ENCODE results near the gene ANAPC4. TPM values are rescaled to one million over a fixed set of nuclear protein-coding genes. Genes with fewer than 3 reads are reported as not detected.
A peak's percentile ranks its signal among the peaks of the same experiment; 100 is the strongest.
"Not testable (repeated sequence)": the region's sequence is repeated elsewhere in the genome, so short reads cannot be mapped to it uniquely, and the experiment has no call there.

Gene ANAPC4
- total RNA-seq: 10 to 100 TPM; 45.4 to 48.6 TPM

- POLR2A ChIA-PET: interaction anchor here (0.6 to 2.9 kb wide), 7 partner anchors 9 to 217 kb away, joined by 3 to 12 read pairs (median 10); partner anchors contain the start of genes PI4K2B, SEPSECS and ZCCHC4
- H3K9me3 Mint-ChIP-seq (ENCODE audit: insufficient read depth): no peaks in the 10 kb centered on the region
Measured at GRCh38 chr4:25376754-25377571, at the start of gene ANAPC4. Gene ANAPC4, plus strand, starts transcription at chr4:25377263. Its CDS starts 165 bp downstream, at chr4:25377428.

DNA sequence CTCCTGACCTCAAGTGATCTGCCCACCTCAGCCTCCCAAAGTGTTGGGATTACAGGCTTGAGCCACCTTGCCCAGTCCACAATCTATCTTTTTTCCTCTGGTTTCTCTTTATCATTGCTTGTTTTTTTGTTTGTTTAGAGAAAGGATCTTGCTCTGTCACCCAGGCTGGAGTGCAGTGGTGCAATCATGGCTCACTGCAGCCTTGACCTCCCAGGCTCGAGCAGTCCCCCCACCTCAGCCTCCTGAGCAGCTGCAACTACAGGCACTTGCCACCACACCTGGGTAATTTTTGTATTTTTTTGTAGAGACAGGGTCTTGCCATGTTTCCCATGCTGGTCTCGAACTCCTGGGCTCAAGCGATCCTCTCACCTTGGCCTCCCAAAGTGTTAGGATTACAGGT is 48.6 kb upstream of the ANAPC4 start:
- not testable (repeated sequence) for DNase-seq; H3K36me3 Mint-ChIP-seq (ENCODE audit: low read depth); ATAC-seq; H3K4me3 Mint-ChIP-seq; H3K27me3 Mint-ChIP-seq (ENCODE audit: low read depth); H3K9me3 Mint-ChIP-seq (ENCODE audit: insufficient read depth); H3K27ac Mint-ChIP-seq
- peaks cover 19% of the 10 kb centered on the region for H3K4me1 Mint-ChIP-seq (ENCODE audit: low read depth)
- CTCF ChIA-PET: interaction anchor here (6.5 kb wide), 1 partner anchor 16 kb away, joined by 74 read pairs; the partner anchor contains the start of gene ZCCHC4
- POLR2A ChIA-PET: interaction anchor here (1.5 kb wide), 1 partner anchor 16 kb away, joined by 5 read pairs; the partner anchor contains the start of gene ZCCHC4

More at GRCh38 chr4:25376754-25377571, at the start of gene ANAPC4:
- CTCF ChIA-PET: interaction anchor here (0.6 to 4.2 kb wide), 4 partner anchors 10 to 698 kb away, joined by 3 to 27 read pairs (median 12); partner anchors contain the start of gene ZCCHC4
- DNase-seq: peak; percentile 99
- no peaks in the 10 kb centered on the region for H3K27me3 Mint-ChIP-seq (ENCODE audit: low read depth)
- peaks cover 16% of the 10 kb centered on the region for H3K36me3 Mint-ChIP-seq (ENCODE audit: low read depth)
- peak; percentile 96 for ATAC-seq
- H3K4me3 Mint-ChIP-seq: no peak within 1 kb of the TSS
- H3K27ac Mint-ChIP-seq: peak within 1 kb of the TSS; percentile 91
- H3K4me1 Mint-ChIP-seq (ENCODE audit: low read depth): peaks cover 15% of the 10 kb centered on the region

- no peak overlapping the region for H3K4me3 Mint-ChIP-seq
- ATAC-seq: no peak
- no peak for DNase-seq
- POLR2A ChIA-PET: interaction anchor here (0.7 to 3.0 kb wide), 3 partner anchors 17 to 96 kb away, joined by 3 to 17 read pairs (median 12); partner anchors contain the start of genes ANAPC4 and ZCCHC4
- H3K36me3 Mint-ChIP-seq (ENCODE audit: low read depth): peaks cover 5% of the 10 kb centered on the region
- CTCF ChIA-PET: interaction anchor here (1.3 to 6.5 kb wide), 5 partner anchors 10 to 95 kb away, joined by 3 to 74 read pairs (median 14); partner anchors contain the start of gene ZCCHC4
- H3K4me1 Mint-ChIP-seq (ENCODE audit: low read depth): peaks cover 19% of the 10 kb centered on the region
- H3K9me3 Mint-ChIP-seq (ENCODE audit: insufficient read depth): no peaks in the 10 kb centered on the region
- H3K27ac Mint-ChIP-seq: peak overlapping the region; percentile 96
- no peaks in the 10 kb centered on the region for H3K27me3 Mint-ChIP-seq (ENCODE audit: low read depth)
Measured at GRCh38 chr4:25330335-25330734, 46.7 kb upstream of the ANAPC4 start.

DNA sequence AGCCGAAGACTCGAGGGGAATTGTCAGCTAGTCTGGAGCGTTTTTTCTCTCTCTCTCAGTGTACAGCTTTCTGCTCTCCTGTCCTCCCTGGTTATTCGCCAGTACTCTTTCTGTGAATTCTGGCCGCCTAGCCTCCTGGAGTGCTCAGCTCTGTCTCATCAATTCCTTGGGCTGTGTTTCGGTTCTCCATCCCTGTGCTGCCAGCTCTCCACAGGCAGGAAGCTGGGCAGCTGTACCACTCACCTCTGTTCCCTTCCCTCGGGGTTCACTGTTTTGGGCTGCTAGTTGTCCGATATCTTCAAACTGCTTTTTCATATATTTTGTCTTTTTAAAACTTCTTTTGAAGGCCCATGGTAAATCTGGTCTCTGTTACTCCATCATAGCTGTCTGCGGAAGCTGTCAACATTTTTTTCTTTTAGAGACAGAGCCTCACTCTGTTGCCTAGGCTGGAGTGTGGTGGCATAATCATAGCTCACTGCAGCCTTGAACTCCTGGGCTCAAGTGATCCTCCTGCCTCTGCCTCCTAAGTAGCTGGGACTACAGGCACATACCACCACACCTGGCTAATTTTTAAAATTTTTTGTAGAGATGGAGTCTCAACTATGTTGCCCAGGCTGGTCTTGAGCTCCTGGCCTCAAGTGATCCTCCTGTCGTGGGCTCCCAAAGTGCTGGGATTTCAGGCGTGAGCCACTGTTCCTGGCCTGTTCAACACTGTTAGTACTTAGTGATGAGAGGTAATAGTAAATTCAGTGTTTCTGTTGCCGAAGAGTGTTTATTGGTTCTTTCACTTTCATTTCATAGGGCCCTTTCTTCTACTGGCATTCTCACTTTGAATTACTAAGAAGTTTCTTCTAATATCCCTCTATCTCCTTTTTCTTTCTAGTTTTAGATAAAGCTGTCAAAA is 45.9 kb upstream of the ANAPC4 start:
- Mint-ChIP-seq H3K4me1 (ENCODE audit: low read depth) (peaks cover 19% of the 10 kb centered on the region), H3K36me3 (ENCODE audit: low read depth) (peaks cover 5% of the 10 kb centered on the region), H3K9me3 (ENCODE audit: insufficient read depth) (no peaks in the 10 kb centered on the region), H3K27me3 (ENCODE audit: low read depth) (no peaks in the 10 kb centered on the region), H3K4me3 (peak overlapping the region; percentile 82), H3K27ac (peak overlapping the region; percentile 96)
- DNase-seq (no peak), ATAC-seq (peak; percentile 90)
- ChIA-PET POLR2A (interaction anchor here (0.6 to 3.0 kb wide), 9 partner anchors 10 to 1530 kb away, joined by 3 to 17 read pairs (median 4); partner anchors contain the start of genes ANAPC4, DHX15, SEPSECS and ZCCHC4), CTCF (interaction anchor here (1.0 to 6.5 kb wide), 5 partner anchors 11 to 98 kb away, joined by 3 to 74 read pairs (median 14); partner anchors contain the start of gene ZCCHC4)

DNA sequence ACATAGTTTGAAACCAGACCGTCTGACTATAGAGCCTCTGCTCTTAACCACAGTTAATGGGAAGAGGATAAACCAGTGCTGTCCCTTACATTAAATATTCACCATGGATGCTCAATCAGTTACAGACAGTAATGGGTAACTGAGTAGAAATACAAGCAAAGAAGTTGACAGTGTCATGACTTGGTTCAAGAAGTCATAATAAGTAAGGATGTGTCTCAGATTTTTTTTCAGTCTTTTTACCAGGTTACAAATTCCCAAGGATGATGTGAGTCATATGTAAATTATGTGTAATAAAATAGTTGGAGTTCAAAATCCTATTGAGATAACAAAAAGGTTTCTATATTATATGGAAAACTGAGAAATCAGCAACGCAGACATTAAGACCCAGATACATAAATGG is 33.4 kb upstream of the ANAPC4 start:
- no peak overlapping the region for H3K27ac Mint-ChIP-seq
- H3K4me1 Mint-ChIP-seq (ENCODE audit: low read depth): peaks cover 3% of the 10 kb centered on the region
- peaks cover 11% of the 10 kb centered on the region for H3K36me3 Mint-ChIP-seq (ENCODE audit: low read depth)
- no peaks in the 10 kb centered on the region for H3K27me3 Mint-ChIP-seq (ENCODE audit: low read depth)
- H3K9me3 Mint-ChIP-seq (ENCODE audit: insufficient read depth): no peaks in the 10 kb centered on the region
- ChIA-PET POLR2A (no interaction called here), CTCF (no interaction called here)
- no peak overlapping the region for H3K4me3 Mint-ChIP-seq
- no peak for ATAC-seq
- no peak for DNase-seq

DNA sequence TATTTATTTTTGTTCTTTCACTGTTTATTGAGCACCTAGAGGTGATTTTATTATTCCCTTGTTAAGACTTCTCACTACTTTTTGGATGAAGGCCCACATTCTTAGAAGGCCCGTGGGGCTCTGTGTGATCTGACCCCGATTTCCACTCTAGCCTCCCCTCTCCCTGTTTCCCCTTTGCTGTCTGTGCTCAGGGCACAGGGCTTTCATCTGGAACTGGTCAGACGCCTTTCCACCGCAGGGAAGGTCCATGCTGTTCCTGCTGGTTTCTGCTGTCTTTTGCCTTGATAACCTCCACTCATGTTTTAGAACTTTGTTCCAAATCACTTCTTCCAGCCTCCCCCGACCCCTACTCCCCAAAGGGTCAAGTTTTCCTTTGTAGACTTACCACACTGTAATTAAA is 31.3 kb upstream of the ANAPC4 start:
- Mint-ChIP-seq H3K27me3 (ENCODE audit: low read depth) (no peaks in the 10 kb centered on the region), H3K36me3 (ENCODE audit: low read depth) (peaks cover 5% of the 10 kb centered on the region), H3K27ac (no peak overlapping the region), H3K4me3 (no peak overlapping the region), H3K9me3 (ENCODE audit: insufficient read depth) (no peaks in the 10 kb centered on the region), H3K4me1 (ENCODE audit: low read depth) (peaks cover 3% of the 10 kb centered on the region)
- DNase-seq (no peak), ATAC-seq (no peak)
- ChIA-PET CTCF (interaction anchor here (2.0 to 3.1 kb wide), 2 partner anchors 22 to 33 kb away, joined by 6 to 16 read pairs; partner anchors contain the start of gene ZCCHC4), POLR2A (no interaction called here)

DNA sequence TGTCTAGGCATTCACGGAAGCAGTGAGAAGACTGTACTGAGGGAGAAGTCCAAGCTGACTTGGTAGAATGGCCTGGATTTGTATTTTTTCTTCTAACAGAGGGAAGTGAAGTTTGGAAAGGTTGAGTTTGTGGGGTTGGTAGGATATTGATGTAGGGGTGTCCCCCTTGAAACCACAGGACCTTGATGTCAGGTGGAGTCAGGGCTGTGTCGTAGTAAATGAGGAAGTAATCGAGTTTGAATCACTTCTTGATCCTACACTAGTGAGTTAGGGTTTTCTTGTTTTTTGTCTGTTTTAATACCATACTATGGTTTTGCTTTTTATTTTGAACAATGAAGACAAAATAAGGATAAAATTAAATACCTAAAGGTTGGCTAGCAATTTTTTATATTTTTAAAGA is 30.1 kb upstream of the ANAPC4 start:
- CTCF ChIA-PET: interaction anchor here (1.0 to 3.1 kb wide), 2 partner anchors 34 to 93 kb away, joined by 3 to 16 read pairs; partner anchors contain the start of gene ZCCHC4
- no peak overlapping the region for H3K27ac Mint-ChIP-seq
- peaks cover 3% of the 10 kb centered on the region for H3K36me3 Mint-ChIP-seq (ENCODE audit: low read depth)
- H3K4me3 Mint-ChIP-seq: no peak overlapping the region
- no peaks in the 10 kb centered on the region for H3K9me3 Mint-ChIP-seq (ENCODE audit: insufficient read depth)
- peaks cover 3% of the 10 kb centered on the region for H3K4me1 Mint-ChIP-seq (ENCODE audit: low read depth)
- DNase-seq (no peak), ATAC-seq (no peak)
- POLR2A ChIA-PET: no interaction called here
- H3K27me3 Mint-ChIP-seq (ENCODE audit: low read depth): no peaks in the 10 kb centered on the region

GRCh38 chr4:25347473-25347872 is 29.6 kb upstream of the ANAPC4 start:
- no peak overlapping the region for H3K27ac Mint-ChIP-seq
- no peak for ATAC-seq
- no peaks in the 10 kb centered on the region for H3K27me3 Mint-ChIP-seq (ENCODE audit: low read depth)
- peaks cover 3% of the 10 kb centered on the region for H3K36me3 Mint-ChIP-seq (ENCODE audit: low read depth)
- ChIA-PET CTCF (interaction anchor here (3.1 kb wide), 1 partner anchor 35 kb away, joined by 16 read pairs; the partner anchor contains the start of gene ZCCHC4), POLR2A (interaction anchor here (0.6 kb wide), 1 partner anchor 136 kb away, joined by 5 read pairs; no protein-coding TSS in a partner anchor)
- peaks cover 3% of the 10 kb centered on the region for H3K4me1 Mint-ChIP-seq (ENCODE audit: low read depth)
- H3K4me3 Mint-ChIP-seq: no peak overlapping the region
- no peaks in the 10 kb centered on the region for H3K9me3 Mint-ChIP-seq (ENCODE audit: insufficient read depth)
- DNase-seq: no peak

- no peak for DNase-seq
- Mint-ChIP-seq H3K27me3 (ENCODE audit: low read depth) (no peaks in the 10 kb centered on the region), H3K27ac (no peak overlapping the region), H3K9me3 (ENCODE audit: insufficient read depth) (no peaks in the 10 kb centered on the region), H3K36me3 (ENCODE audit: low read depth) (peaks cover 3% of the 10 kb centered on the region), H3K4me1 (ENCODE audit: low read depth) (peaks cover 3% of the 10 kb centered on the region), H3K4me3 (no peak overlapping the region)
- POLR2A ChIA-PET: interaction anchor here (0.6 kb wide), 1 partner anchor 135 kb away, joined by 5 read pairs; no protein-coding TSS in a partner anchor
- no peak for ATAC-seq
- CTCF ChIA-PET: interaction anchor here (1.3 to 1.6 kb wide), 2 partner anchors 17 to 36 kb away, joined by 6 to 7 read pairs; partner anchors contain the start of gene ZCCHC4
Measured at GRCh38 chr4:25347971-25348370, 29.1 kb upstream of the ANAPC4 start.

- POLR2A ChIA-PET: interaction anchor here (1.1 kb wide), 1 partner anchor 117 kb away, joined by 3 read pairs; no protein-coding TSS in a partner anchor
Measured at GRCh38 chr4:25350561-25350960, 26.5 kb upstream of the ANAPC4 start.

More at GRCh38 chr4:25350561-25350960, 26.5 kb upstream of the ANAPC4 start:
- DNase-seq: no peak
- ATAC-seq: no peak
- Mint-ChIP-seq H3K4me1 (ENCODE audit: low read depth) (peaks cover 3% of the 10 kb centered on the region), H3K4me3 (no peak overlapping the region), H3K27me3 (ENCODE audit: low read depth) (no peaks in the 10 kb centered on the region), H3K36me3 (ENCODE audit: low read depth) (peaks cover 5% of the 10 kb centered on the region), H3K9me3 (ENCODE audit: insufficient read depth) (no peaks in the 10 kb centered on the region), H3K27ac (no peak overlapping the region)
- CTCF ChIA-PET: interaction anchor here (0.8 to 1.8 kb wide), 5 partner anchors 14 to 38 kb away, joined by 3 to 9 read pairs (median 3); partner anchors contain the start of gene ZCCHC4

Data from activated CD8-positive, alpha-beta T cell treated with anti-CD3 and anti-CD28 coated beads, Interleukin-2, amount 10 ng/mL, durations not matched to agents 7 days and 5 days (primary cell).